NT2/D1 (cell line): ENCODE data around the gene DHH.

Experiments
- YY1 ChIP-seq: IDR thresholded peaks from 2 replicates; pipeline ENCODE4 v1.6.1; 2011; ENCODE audit not compliant: insufficient read length, insufficient read depth
- ZNF274 ChIP-seq: IDR thresholded peaks from 2 replicates; pipeline ENCODE4 v1.6.1; 2011; ENCODE audit warnings: mild to moderate bottlenecking, low read depth, low read length

DNA sequence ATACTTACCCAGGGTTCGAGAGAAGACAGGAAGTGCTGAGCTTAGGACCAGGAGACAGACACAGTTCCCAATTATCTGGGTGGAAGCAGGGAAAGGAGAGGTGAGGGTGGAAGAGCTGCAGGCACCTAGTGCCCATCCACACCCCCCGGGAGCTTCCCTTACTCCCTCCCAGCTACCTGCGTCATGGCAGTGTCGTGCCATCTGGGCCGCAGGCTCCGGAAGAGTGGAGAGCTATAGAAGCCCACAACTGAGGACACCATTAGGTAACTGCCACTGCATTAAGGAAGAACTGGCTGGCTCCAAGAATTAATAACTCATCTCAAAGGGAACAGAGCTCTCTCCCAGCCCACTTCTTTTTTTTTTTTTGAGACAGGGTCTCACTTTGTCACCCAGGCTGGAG is 5.8 kb upstream of the DHH start:
- TF ChIP-seq YY1 (no peak), ZNF274 (no peak)
